SK-N-MC (cell line): ENCODE data around the gene COL27A1.

Experiments used
- DNase-seq: peaks from one replicate; pipeline ENCODE4 v3.0.0-alpha.2; 2011; ENCODE audit warnings: low read depth, low spot score
- H3K27ac ChIP-seq: fragments of 200-600 bp; sonication (generic); 2 replicates; pipeline ENCODE4 v1.5.1; 2016; ENCODE audit warnings: mixed run types
- H3K36me3 ChIP-seq: fragments of 200-600 bp; sonication (generic); 2 replicates; pipeline ENCODE4 v1.6.1; 2017; ENCODE audit warnings: antibody characterized with exemption, low read length, mixed read lengths; ENCODE audit not compliant: insufficient read depth
- H3K4me3 ChIP-seq: fragments of 200-600 bp; sonication (generic); 2 replicates; pipeline ENCODE4 v1.5.1; 2016
- H3K9ac ChIP-seq: fragments of 200-600 bp; sonication (generic); 2 replicates; pipeline ENCODE4 v1.8.0; 2017; ENCODE audit warnings: mixed run types, mixed read lengths; ENCODE audit not compliant: insufficient read length
- H3K9me3 ChIP-seq: fragments of 200-600 bp; sonication (generic); 2 replicates; pipeline ENCODE4 v1.6.1; 2017; ENCODE audit warnings: low read depth, mild to moderate bottlenecking, antibody characterized with exemption, low read length, moderate library complexity, mixed read lengths
- EZH2 ChIP-seq: fragments of 200-600 bp; sonication (generic); IDR thresholded peaks from one replicate; pipeline ENCODE4 v1.6.1; 2017; ENCODE audit warnings: antibody characterized with exemption
- FOXP2 ChIP-seq: optimal IDR thresholded peaks from 2 replicates; pipeline ENCODE3; 2011; ENCODE audit warnings: mild to moderate bottlenecking, moderate library complexity; ENCODE audit not compliant: insufficient read depth; ENCODE audit errors: extremely low read length, control extremely low read depth
- POLR2AphosphoS5 ChIP-seq: IDR thresholded peaks from 2 replicates; pipeline ENCODE4 v1.6.1; 2012; ENCODE audit warnings: mild to moderate bottlenecking, low read depth, low read length, borderline replicate concordance

COL27A1 gene

DNA sequence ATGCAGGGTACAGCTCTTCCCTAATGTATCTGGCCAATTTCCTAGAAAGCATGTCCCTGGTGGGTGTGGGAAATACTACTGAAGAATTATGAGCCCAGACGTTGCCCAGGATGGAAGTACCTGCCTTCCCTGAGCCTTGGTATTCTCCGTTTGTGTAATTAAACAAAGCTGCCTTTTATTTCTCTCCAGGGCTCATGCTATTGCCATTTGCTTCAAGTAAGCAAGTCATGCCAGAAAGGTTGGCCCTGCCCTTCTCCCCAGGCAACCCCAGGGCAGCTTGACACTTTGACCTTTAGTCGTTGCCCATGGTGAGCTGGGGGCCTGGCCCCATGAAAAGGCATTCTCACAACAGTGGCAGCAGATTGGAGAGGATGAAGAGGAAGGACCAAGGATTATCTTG, 4.4 kb downstream of the COL27A1 start:
- Histone ChIP-seq H3K4me3 (no peak overlapping the region), H3K9me3 (no peaks in the 10 kb centered on the region), H3K27ac (no peak overlapping the region), H3K9ac (no peak overlapping the region), H3K36me3 (no peaks in the 10 kb centered on the region)
- TF ChIP-seq FOXP2 (no peak), POLR2AphosphoS5 (no peak)
- DNase-seq = no peak

DNA sequence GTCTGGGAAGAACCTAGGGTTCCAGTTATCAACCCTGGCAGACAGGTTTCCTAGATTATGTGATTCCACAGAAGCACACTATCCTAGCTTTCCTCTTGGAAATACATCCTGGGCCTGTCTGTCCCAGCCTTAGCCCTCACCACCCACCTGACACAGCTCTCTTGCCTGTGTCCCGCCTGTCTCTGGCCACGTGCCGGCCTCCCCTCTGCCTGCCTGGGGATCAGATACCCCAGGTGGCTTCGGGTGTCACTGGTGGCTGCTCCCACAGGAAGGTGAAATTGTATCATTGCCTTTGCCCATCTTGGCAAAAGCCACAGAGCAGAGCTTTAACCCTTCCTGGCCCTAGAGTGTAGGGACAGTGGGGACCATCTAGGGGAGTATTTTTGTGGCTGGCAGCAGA, 6.2 kb downstream of the COL27A1 start:
- no peak for TF ChIP-seq FOXP2
- no peak for TF ChIP-seq EZH2
- TF ChIP-seq POLR2AphosphoS5 = no peak
- no peak for DNase-seq
- Histone ChIP-seq H3K9ac (no peak overlapping the region), H3K27ac (no peak overlapping the region), H3K36me3 (no peaks in the 10 kb centered on the region), H3K9me3 (no peaks in the 10 kb centered on the region), H3K4me3 (no peak overlapping the region)

DNA sequence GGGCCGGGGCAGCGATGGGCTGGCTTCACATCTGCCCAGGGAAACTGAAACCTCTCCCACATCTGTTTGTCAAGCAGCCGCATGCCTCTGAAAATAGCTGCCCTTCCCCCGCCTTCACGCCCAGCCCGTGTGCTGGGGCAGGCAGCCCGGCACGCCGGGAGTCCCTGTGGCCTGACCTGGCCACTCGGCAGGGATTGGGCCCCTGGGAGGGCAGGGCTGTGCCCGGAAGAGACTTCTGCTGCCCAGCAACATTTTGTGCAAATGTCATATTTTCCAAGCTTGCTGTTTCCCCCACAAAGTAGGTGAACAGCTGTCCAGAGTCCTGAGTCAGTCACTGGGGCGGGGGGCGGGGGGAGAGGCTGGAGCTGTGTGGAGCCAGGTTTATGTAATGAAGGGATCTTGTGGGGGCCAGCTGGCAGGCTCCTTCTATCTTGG, 8.2 kb downstream of the COL27A1 start:
- Histone ChIP-seq H3K9ac (no peak overlapping the region), H3K36me3 (no peaks in the 10 kb centered on the region), H3K27ac (no peak overlapping the region), H3K4me3 (no peak overlapping the region), H3K9me3 (no peaks in the 10 kb centered on the region)
- no peak for DNase-seq
- TF ChIP-seq POLR2AphosphoS5 = no peak
- no peak for TF ChIP-seq EZH2
- no peak for TF ChIP-seq FOXP2

DNA sequence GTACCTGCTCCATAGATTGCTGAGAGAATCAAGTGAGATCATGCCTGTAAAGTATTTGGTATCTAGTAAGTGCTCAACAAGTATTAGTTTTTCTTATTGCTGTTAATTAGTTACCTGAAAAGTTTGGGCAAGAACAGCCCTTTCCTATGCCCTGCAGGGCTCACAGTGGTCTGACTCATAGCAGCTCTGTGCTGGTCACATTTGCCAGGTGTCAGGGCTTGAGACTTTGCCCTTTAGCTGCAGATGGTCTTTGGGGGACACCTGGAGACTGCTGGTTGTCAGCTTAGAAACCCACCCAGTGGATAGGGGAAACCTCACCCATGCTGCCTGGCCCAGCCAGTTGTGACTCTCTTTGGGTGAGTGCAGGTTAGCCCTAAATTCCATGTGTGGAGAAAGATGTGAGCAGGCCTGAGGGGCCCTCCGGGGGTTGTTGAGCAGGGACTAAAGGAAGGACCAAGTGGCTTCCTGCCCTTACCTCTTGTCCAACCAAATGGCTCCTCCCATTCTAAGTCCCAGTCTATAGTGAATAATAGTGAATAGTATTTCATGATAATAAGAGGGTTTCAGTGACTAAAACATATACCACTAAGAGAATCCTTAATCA, 9.0 kb downstream of the COL27A1 start:
- Histone ChIP-seq H3K36me3 (no peaks in the 10 kb centered on the region; the same call in 1 of the 2 replicates), H3K27ac (no peak overlapping the region), H3K9me3 (no peaks in the 10 kb centered on the region), H3K9ac (no peak overlapping the region), H3K4me3 (no peak overlapping the region)
- no peak for DNase-seq
- TF ChIP-seq EZH2 (no peak), POLR2AphosphoS5 (no peak), FOXP2 (no peak)

DNA sequence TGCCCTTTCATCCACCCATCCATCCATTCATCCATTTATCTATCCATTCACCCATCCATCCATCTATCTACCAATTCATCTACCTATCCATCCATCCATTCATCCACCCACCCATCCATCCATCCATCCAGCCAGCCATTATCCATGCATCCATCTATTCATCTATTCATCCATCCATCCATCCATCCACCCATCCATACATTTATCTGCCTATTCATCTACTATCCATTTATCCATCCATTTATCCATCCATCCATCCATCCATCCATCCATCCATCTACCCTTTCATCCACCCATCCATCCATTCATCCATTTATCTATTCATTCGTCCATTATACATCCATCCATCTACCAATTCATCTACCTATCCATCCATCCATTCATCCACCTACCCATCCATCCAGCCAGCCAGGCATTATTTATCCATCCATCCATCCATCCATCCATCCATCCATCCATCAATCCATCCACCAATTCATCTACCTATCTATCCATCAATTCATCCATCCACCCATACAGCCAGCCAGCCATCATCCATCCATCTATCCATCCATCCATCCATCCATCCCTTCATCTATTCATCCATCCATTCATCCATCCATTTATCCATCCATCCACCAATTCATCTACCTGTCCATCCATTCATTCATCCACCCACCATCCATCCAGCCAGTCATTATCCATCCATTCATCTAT, 10.2 kb downstream of the COL27A1 start:
- no peaks in the 10 kb centered on the region for H3K9me3 ChIP-seq
- no peak for DNase-seq
- H3K27ac ChIP-seq = no peak overlapping the region
- H3K4me3 ChIP-seq = no peak overlapping the region
- H3K9ac ChIP-seq = no peak overlapping the region
- no peaks in the 10 kb centered on the region; the same call in 1 of the 2 replicates for H3K36me3 ChIP-seq
- TF ChIP-seq EZH2 = no peak
- no peak for TF ChIP-seq FOXP2
- TF ChIP-seq POLR2AphosphoS5 = no peak

DNA sequence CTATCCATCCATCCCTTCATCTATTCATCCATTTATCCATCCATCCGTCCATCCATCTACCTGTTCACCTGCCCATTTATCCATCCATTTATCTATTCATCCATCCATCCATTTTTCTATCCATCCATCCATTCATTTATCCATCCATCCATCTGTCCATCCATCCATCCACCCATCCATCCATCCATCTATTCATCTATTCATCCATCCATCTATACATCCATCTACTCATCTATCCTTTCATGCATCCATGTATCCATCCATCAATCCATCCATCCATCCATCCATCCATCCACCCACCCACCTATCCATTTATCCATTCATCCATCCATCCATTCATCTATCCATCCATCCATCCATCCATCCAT, 10.8 kb downstream of the COL27A1 start:
- H3K9ac ChIP-seq = no peak overlapping the region

DNA sequence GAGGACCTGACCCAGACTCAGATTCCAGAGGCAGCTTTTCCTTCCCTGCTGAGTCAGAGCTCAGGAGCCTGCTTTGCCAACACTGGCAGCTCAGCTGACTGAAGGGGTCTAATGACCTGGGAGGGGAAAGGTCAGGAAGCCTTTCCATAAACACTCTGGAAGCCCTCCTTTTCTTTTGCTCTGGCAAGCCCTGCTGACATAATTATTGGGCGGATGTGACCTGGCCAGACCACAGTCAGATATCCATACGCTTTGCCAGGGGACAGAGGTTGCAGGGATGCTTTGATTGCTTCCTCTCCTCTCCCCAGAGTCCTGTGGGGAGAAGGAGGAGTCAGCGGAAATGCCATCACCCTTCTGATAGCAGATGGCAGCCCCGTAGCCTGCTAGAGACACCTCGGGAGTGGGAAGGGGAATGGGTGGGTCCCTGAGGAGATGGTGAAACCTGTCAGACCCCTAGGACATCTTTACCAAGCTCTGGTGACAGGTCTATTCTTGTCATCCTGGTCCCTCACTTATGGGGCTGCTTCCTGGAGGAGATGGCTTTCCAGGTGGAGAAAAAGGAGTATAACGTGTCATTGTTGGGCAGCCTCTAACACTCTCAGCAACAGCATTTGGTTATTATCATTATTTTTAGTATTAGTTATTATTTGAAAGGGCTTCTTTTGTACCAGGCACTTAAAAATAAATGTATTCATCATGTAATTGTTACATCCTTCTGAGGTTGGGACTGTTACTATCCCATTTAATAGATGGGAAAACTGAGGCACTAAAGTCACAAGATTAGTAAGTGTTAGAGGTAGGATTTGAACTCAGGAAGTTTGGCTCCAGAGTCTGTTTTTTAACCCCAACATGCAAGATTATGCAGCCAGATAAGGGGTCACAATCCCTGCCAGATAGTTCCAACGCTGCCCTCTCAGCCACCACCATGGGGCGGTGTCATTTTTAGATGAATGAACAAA, 11.6 kb downstream of the COL27A1 start:
- Histone ChIP-seq H3K4me3 (no peak overlapping the region), H3K9ac (no peak overlapping the region), H3K27ac (no peak overlapping the region), H3K36me3 (no peaks in the 10 kb centered on the region; the same call in 1 of the 2 replicates), H3K9me3 (no peaks in the 10 kb centered on the region)
- TF ChIP-seq EZH2 (no peak), POLR2AphosphoS5 (no peak), FOXP2 (no peak)
- DNase-seq = no peak

More for the DNA sequence above, 10.8 kb downstream of the COL27A1 start:
- no peaks in the 10 kb centered on the region; the same call in 1 of the 2 replicates for H3K36me3 ChIP-seq
- no peak overlapping the region for H3K4me3 ChIP-seq
- no peak for DNase-seq
- no peak for TF ChIP-seq POLR2AphosphoS5
- no peak overlapping the region for H3K27ac ChIP-seq
- no peaks in the 10 kb centered on the region for H3K9me3 ChIP-seq

DNA sequence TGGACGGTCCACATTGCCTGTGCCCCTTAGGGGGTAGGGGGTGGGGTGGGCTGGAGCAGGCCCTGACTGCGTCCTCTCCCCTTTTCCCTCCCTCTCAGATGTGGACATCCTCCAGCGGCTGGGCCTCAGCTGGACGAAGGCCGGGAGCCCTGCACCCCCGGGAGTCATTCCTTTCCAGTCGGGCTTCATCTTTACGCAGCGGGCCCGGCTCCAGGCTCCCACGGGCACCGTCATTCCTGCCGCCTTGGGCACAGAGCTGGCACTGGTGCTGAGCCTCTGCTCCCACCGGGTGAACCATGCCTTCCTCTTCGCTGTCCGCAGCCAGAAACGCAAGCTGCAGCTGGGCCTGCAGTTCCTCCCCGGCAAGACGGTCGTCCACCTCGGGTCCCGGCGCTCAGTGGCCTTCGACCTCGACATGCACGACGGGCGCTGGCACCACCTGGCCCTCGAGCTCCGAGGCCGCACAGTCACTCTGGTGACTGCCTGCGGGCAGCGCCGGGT, 12.3 kb downstream of the COL27A1 start:
- H3K9ac ChIP-seq = no peak overlapping the region
- no peaks in the 10 kb centered on the region; the same call in 1 of the 2 replicates for H3K36me3 ChIP-seq
- TF ChIP-seq EZH2 (no peak), FOXP2 (no peak), POLR2AphosphoS5 (no peak)
- no peak for DNase-seq
- H3K4me3 ChIP-seq = no peak overlapping the region
- no peaks in the 10 kb centered on the region for H3K9me3 ChIP-seq
- no peak overlapping the region for H3K27ac ChIP-seq
